Globus pallidus (tissue), 1 donor: ENCODE results near the gene CNPY2.
"Not testable (repeated sequence)": the region's sequence is repeated elsewhere in the genome, so short reads cannot be mapped to it uniquely, and the experiment has no call there.

Experiments
- DNase-seq: peaks from one replicate; pipeline ENCODE4 v3.0.0-alpha.2; 2015; ENCODE audit warnings: low spot score

The CNPY2 gene

GRCh38 chr12:56297400-56297799 lies 18.4 kb downstream of the CNPY2 start:
- DNase-seq: no peak

GRCh38 chr12:56296295-56296694 lies 19.5 kb downstream of the CNPY2 start:
- no peak for DNase-seq

GRCh38 chr12:56293795-56294194 lies 22.0 kb downstream of the CNPY2 start:
- no peak for DNase-seq

GRCh38 chr12:56288705-56289387 lies 26.9 kb downstream of the CNPY2 start:
- no peak for DNase-seq

- no peak for DNase-seq
Observed at GRCh38 chr12:56286044-56286830, 29.6 kb downstream of the CNPY2 start.

- DNase-seq: not testable (repeated sequence)
Observed at GRCh38 chr12:56284263-56284662, 31.5 kb downstream of the CNPY2 start.

GRCh38 chr12:56282579-56282978 lies 33.2 kb downstream of the CNPY2 start:
- DNase-seq: no peak

- DNase-seq: no peak
Observed at GRCh38 chr12:56282030-56282429, 33.8 kb downstream of the CNPY2 start.

GRCh38 chr12:56280849-56281248 lies 34.9 kb downstream of the CNPY2 start:
- DNase-seq: no peak

GRCh38 chr12:56278905-56279304 lies 36.9 kb downstream of the CNPY2 start:
- no peak for DNase-seq

GRCh38 chr12:56274299-56274698 lies 41.5 kb downstream of the CNPY2 start:
- no peak for DNase-seq

- DNase-seq: not testable (repeated sequence)
Observed at GRCh38 chr12:56272468-56272867, 43.3 kb downstream of the CNPY2 start.

GRCh38 chr12:56271031-56271430 lies 44.8 kb downstream of the CNPY2 start:
- no peak for DNase-seq

GRCh38 chr12:56267443-56268071 lies 48.2 kb downstream of the CNPY2 start:
- DNase-seq: no peak

- DNase-seq: peak; percentile 84
Observed at GRCh38 chr12:56266693-56267442, 48.9 kb downstream of the CNPY2 start, which contains the start of gene COQ10A. Gene COQ10A, plus strand, starts transcription at chr12:56266942. Its CDS starts 177 bp downstream, at chr12:56267119.

GRCh38 chr12:56266068-56266692 lies 49.6 kb downstream of the CNPY2 start:
- not testable (repeated sequence) for DNase-seq

GRCh38 chr12:56262955-56263354 lies 52.8 kb downstream of the CNPY2 start:
- DNase-seq: not testable (repeated sequence)

GRCh38 chr12:56261503-56262232 lies 54.1 kb downstream of the CNPY2 start:
- DNase-seq: no peak

- no peak for DNase-seq
Observed at GRCh38 chr12:56260921-56261320, 54.9 kb downstream of the CNPY2 start.

GRCh38 chr12:56260380-56260779 lies 55.4 kb downstream of the CNPY2 start:
- DNase-seq: no peak
